Measurements from ENCODE around the gene FBXO30.

The FBXO30 gene

DNA sequence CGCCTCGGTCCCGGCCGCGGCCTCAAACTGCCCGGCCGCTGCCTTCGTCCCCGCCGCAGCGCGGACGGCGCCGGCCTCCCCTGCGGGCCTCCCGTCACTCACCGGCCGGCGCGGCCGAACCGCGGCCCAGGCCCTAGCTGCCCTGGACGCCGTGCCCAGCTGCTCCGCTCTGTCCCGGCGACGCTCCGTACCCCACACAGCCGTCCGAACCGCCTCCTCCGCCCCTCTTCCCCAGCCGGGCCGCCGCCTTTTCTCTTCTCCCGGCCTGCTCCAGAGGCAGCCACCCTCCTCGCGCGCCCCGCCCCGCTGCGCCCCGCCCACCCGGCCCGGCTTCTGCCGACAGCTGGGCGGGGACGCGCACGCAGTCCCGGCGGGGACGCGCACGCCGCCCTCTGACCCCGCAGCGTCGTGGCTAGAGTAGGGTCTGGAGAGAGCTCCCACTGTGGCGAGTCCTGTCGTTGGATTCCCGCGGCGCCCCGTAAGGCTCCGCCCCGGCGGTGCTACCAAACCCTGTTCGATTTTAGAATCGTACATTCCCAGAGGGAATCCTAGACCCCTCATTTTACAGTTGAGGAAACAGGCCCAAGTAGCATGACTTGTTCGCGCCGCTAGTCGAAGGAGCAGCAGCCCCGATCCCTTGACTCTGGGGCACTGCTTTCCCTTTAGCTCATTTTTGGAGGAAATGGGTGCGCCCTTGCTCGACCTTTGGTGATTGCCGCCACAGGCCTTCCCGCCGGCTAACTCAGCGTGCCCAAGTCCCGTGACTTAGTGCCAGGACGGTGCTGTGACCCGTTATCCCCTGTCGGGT is at the start of gene FBXO30:
FBXO30 (minus strand) TSS at position 295 of the 808 bp plus-strand sequence. CDS start 8,390 bp downstream, outside the sequence.
- DNase-seq: peak; percentile 86 to 87

- DNase-seq: no peak
These were observed 49.5 kb upstream of the FBXO30 start for GRCh38 chr6:145863988-145864616.

GRCh38 chr6:145863366-145863765 is 48.8 kb upstream of the FBXO30 start:
- no peak for DNase-seq

DNA sequence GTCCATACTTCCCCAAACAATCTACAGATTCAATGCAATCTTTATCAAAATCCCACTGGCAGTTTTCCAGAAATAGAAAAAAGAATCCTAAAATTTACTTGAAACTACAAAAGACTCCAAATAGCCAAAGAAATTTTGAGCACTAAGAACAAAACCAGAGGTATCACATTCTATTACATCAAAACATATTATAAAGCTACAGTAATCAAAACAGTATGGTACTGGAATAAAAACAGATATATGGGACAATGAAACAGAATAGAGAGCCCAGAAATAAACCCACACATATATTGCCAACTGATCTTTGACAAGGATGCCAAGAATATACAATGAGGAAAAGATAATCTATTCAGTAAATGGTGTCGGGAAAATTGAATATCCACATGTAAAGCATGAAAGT is 46.0 kb upstream of the FBXO30 start:
- no peak for DNase-seq

DNA sequence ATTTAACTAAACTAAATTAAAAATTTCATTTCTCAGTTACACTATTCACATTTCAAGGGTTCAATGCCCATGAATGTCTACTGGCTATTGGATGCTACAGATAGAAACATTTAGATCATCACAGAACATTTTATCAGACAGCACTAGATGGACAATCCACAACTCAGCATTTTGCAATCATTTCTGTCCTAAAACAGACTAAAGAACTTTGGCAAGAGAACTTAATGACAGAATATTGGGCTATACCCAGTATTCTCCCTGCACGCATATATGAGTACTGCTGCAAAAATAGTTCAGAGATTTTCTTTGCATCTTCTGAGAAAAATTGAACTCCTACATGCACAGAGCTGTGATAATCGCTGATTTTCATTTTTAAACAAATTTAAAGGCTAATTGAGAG is 36.1 kb upstream of the FBXO30 start:
- no peak for DNase-seq

- no peak for DNase-seq
These were observed 33.9 kb upstream of the FBXO30 start for GRCh38 chr6:145848541-145848940.

GRCh38 chr6:145845557-145845956 is 31.0 kb upstream of the FBXO30 start:
- DNase-seq: peak in 1 of 2 donors; percentile 38

GRCh38 chr6:145844933-145845540 is 30.4 kb upstream of the FBXO30 start:
- DNase-seq: no peak

GRCh38 chr6:145842693-145843546 is 28.3 kb upstream of the FBXO30 start:
- no peak for DNase-seq

DNA sequence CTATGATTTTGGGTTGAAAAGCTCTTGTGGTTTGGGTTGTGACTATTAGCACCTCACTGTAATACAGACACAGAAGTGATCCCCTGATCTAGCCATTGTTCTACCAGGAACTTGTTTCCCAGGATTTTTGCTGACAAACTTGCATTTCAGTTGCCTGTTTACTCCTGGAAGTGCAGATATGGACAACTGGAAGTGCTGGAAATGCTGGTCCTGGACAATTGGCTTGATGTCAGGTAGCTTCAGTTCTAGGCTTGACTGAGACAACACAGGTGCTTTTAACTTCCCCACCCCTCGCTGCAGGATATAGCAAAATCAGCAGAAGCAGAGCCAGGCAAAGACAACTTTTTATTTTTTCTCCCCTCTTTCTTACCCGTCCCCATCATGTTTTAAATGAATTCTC is 27.1 kb upstream of the FBXO30 start:
- DNase-seq: no peak

- DNase-seq: no peak
These were observed 25.1 kb upstream of the FBXO30 start for GRCh38 chr6:145839653-145840052.

DNA sequence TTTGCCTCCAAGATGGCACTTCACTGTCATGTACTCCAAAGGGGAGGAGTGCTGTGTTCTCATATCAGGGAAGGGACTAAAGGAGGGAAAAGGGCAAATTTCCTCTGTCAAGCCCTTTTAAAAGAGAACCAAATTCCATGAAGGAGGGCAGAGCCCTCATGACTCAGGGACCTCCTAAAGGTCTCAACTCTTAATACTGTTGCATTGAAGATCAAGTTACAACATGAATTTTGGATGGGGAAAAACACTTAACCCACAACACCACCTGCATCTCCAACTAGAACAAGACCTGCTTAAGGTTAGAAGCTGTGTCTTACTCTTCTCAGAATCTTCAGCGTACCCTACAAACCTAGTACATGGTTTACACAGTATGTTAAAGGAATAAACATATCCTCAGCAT is 23.7 kb upstream of the FBXO30 start:
- no peak for DNase-seq

- no peak for DNase-seq
These were observed 22.2 kb upstream of the FBXO30 start for GRCh38 chr6:145836772-145837171.

DNA sequence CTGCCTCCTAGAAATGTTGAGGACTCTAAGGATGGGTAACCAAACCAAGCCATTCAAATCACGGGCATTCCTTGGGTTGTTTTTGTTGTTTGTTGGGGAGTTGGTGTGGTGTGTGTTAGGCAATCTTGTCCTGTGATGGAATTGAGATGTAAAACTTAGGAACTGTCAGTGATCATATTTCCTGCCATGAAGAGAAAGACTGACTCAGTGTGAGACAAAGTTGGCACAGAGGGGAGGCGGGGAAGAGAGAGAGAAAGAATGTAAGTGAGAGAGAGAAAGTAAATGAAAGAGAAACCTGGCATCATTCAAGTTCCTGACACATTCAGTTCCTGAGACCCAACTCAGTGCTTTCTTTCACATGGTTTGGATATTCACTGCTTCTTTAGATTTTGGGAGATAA is 21.6 kb upstream of the FBXO30 start:
- no peak for DNase-seq

DNA sequence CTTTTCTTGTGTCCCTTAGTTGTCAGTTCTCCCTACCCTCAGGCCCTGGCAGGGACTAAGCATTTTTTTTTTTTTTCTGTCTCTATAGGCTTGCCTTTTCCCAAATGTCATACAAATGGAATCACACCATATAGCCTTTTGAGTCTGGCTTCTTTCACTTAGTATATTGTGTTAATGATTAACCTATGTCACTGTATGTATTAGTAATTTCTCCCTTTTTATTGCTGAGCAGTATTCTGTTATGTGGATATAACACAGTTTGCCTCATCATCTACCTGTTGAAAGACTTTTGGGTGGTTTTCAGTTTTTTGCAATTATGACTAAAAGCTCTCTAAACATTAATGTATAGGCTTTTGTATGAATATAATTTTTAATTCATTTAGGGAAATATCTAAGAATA is 16.0 kb upstream of the FBXO30 start:
- DNase-seq: no peak

DNA sequence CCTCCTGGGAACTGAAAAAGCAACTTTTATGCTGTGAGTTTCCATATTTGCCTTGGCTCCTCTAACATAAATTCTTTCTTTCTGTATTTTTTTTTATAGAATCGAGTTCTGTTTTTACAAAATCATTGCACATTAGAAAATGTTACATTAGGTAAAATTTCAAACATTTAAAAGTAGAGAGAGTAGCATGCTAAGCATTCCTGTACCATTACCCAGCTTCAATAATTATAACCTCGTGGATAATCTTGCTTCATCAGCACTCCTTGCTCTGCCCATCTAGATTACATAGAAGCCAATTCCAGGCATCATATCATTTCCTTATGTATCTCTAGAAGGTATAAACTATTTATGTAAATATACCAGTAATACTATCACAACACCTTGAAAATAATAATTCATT is 15.4 kb upstream of the FBXO30 start:
- DNase-seq: no peak

- DNase-seq: no peak
These were observed 14.5 kb upstream of the FBXO30 start for GRCh38 chr6:145829102-145829501.

DNA sequence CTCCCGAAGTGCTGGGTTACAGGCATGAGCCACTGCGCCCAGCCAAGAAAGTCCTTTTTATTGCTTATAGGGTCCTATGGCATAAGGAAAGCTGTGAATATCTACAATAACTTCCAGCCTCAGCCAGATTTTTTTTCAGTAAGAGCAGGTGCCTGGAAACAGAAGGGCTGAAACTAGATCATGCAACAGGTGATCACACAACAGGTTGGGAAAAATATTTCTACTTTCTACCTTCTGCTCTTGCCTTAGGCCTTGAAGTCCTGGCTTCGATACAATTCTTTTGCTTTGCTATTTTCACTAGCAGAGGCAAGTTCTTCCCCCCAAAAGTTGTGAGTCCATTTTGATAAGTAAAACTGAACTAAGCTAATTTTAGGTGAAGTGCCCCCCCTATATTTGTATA is 9.7 kb upstream of the FBXO30 start:
- DNase-seq: no peak

- no peak for DNase-seq
These were observed 8.8 kb upstream of the FBXO30 start for GRCh38 chr6:145823328-145823944.

- DNase-seq: no peak
These were observed 7.9 kb upstream of the FBXO30 start for GRCh38 chr6:145822456-145822855.

DNA sequence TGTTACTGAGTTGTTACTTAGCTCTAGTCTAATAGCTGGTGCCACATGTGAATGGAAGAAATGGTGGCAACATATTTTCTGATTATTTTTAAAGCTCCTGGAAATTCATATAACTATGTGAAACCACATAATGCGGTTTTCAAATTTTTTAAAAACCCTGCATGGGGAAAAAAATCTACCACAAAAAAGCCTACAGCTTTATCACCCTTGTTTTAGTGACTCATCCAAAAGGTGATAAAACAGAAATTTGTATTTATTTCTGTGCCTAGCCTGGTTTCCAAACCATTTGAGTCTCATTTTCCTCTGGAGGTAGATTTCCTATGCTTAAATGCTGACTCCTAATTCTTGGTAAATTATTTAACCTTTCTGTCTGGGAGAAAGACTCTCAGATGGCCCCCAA is 5.4 kb upstream of the FBXO30 start:
- peak in 1 of 2 donors; percentile 24 for DNase-seq

DNA sequence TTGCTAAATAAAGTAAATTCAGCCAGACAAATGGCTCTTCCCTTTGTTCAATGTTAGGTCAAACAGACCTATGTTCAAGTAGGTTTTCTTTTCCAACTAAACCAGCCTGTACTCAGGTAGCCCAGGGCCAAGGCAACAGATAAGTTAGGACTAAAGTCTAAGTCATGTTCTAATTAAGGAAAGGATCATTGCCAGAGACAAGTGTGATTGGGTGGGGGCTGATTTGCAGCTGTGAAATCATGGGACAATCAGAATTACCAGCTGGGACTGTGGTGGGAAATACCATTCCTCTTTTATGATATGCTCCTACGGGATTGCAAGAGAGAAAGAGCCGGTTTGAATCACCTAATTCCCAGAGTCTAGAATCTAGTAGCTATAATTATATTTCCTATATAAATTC is 4.2 kb upstream of the FBXO30 start:
- DNase-seq: no peak

DNA sequence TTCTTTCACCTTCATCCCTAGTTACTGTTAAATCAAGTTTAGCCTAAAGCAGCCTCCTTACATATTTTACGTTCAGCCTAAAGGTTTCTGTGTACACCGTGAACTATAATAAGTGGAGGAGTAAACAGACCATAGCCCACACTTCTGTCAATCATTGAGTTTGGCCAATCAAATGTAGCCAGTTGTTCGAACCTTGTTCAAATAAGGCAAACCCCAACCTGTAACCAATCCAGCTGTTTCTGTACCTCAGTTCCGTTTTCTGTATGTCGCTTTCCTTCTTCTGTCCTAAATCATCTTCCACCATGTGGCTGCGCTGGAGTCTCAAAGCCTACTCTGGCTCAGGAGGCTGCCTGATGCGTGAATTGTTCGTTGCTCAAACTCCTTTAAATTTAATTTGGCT is 1.8 kb upstream of the FBXO30 start:
- no peak for DNase-seq

Data from CD4-positive, alpha-beta T cell treated with Interleukin-4 for 1 hour (primary cell).